H1 (cell line): ENCODE measurements around the gene NCOA1. TPM values are rescaled to one million over a fixed set of nuclear protein-coding genes. Genes with fewer than 3 reads are reported as not detected.

Source experiments
- CTCF ChIA-PET: fragments of 300-600 bp; sonication (Branson Sonifier 250); formaldehyde crosslinking; loops from one replicate; lab custom pipeline; 2021; ENCODE audit not compliant: partially characterized antibody; lab: Charles Lee
- POLR2A ChIA-PET: fragments of 300-600 bp; sonication (Branson Sonifier 250); formaldehyde crosslinking; loops from one replicate; lab custom pipeline; 2021; ENCODE audit warnings: inconsistent platforms; ENCODE audit not compliant: partially characterized antibody; lab: Charles Lee
- DNase-seq, 2 experiments: peaks; one replicate each; pipeline versions ENCODE4 v3.0.0 to v3.0.0-alpha.2; 2010 to 2022; ENCODE audit warnings: low spot score in 2 of 2, low read depth in 1 of 2, mixed read lengths in 1 of 2
- FAIRE-seq: peaks from 2 replicates; lab custom pipeline; 2011; peaks lifted over from hg19 to GRCh38; lab: Jason Lieb, UNC
- H2AFZ ChIP-seq: 2 replicates; pipeline ENCODE4 v1.8.1; 2012; ENCODE audit warnings: low read length, inconsistent platforms
- H2AK5ac ChIP-seq: 2 replicates; pipeline ENCODE4 v1.6.1; 2013; ENCODE audit warnings: low read depth, low read length
- H2BK120ac ChIP-seq: replicated peaks from 2 replicates; pipeline ENCODE3; 2013; ENCODE audit warnings: low read depth, low read length, inconsistent platforms
- H2BK12ac ChIP-seq: 2 replicates; pipeline ENCODE4 v1.6.1; 2013; ENCODE audit warnings: low read depth, low read length
- H2BK15ac ChIP-seq: 2 replicates; pipeline ENCODE4 v1.6.1; 2013; ENCODE audit warnings: low read length
- H2BK20ac ChIP-seq: 2 replicates; pipeline ENCODE4 v1.6.1; 2013; ENCODE audit warnings: low read length
- H2BK5ac ChIP-seq: 2 replicates; pipeline ENCODE4 v1.6.1; 2013; ENCODE audit warnings: low read depth, low read length
- H3K14ac ChIP-seq: 2 replicates; pipeline ENCODE4 v1.6.1; 2013; ENCODE audit warnings: inconsistent platforms; ENCODE audit not compliant: insufficient read length
- H3K18ac ChIP-seq: 2 replicates; pipeline ENCODE4 v1.6.1; 2013; ENCODE audit warnings: low read length; ENCODE audit errors: extremely low read depth
- H3K23ac ChIP-seq: 2 replicates; pipeline ENCODE4 v1.6.1; 2013; ENCODE audit warnings: inconsistent platforms; ENCODE audit not compliant: insufficient read length
- H3K23me2 ChIP-seq: 2 replicates; pipeline ENCODE4 v1.6.1; 2013; ENCODE audit warnings: low read depth, low read length
- H3K27ac ChIP-seq: 2 replicates; pipeline ENCODE4 v1.6.1; 2011; ENCODE audit warnings: low read depth, low read length, inconsistent platforms
- H3K27me3 ChIP-seq, 4 experiments: replicated peaks in 1 of 4; 1 replicate in 1 of 4; 2 replicates in 3 of 4; pipeline versions ENCODE4 v1.6.1 to v1.8.1; 2011 to 2013; ENCODE audit warnings: low read length in 3 of 4, mild to moderate bottlenecking in 3 of 4, inconsistent platforms in 2 of 4, mixed read lengths in 2 of 4, moderate library complexity in 1 of 4; ENCODE audit not compliant: control insufficient read depth in 3 of 4, insufficient read depth in 3 of 4; ENCODE audit errors: extremely low read depth in 1 of 4
- H3K36me3 ChIP-seq, 4 experiments: 2 replicates each; pipeline versions ENCODE4 v1.6.1 to v1.8.1; 2011 to 2013; ENCODE audit warnings: mild to moderate bottlenecking in 4 of 4, low read length in 3 of 4, moderate library complexity in 2 of 4, control low read depth in 1 of 4, inconsistent platforms in 1 of 4; ENCODE audit not compliant: insufficient read depth in 4 of 4, control insufficient read depth in 2 of 4
- H3K4ac ChIP-seq: replicated peaks from 2 replicates; pipeline ENCODE3; 2013; ENCODE audit warnings: low read length, low read depth, mixed read lengths, inconsistent platforms; ENCODE audit not compliant: insufficient read length
- H3K4me1 ChIP-seq, 4 experiments: replicated peaks in 1 of 4; 1 replicate in 1 of 4; 2 replicates in 3 of 4; pipeline versions ENCODE4 v1.6.1 to v1.8.1; 2011 to 2013; ENCODE audit warnings: low read length in 3 of 4, inconsistent platforms in 2 of 4, mixed read lengths in 1 of 4; ENCODE audit not compliant: insufficient read depth in 4 of 4, control insufficient read depth in 3 of 4
- H3K4me2 ChIP-seq, 2 experiments: 2 replicates each; pipeline versions ENCODE4 v1.6.1 to v1.8.1; 2011 to 2013; ENCODE audit warnings: low read depth in 2 of 2, low read length in 2 of 2, control low read depth in 1 of 2, inconsistent platforms in 1 of 2, mild to moderate bottlenecking in 1 of 2; ENCODE audit not compliant: insufficient read depth in 1 of 2
- H3K4me3 ChIP-seq, 4 experiments: fragments of 200-600, 300-600 bp in 1 of 4; sonication (generic), shearing (Covaris generic), sonication (Bioruptor Twin) in 1 of 4; 2 replicates each; pipeline versions ENCODE4 v1.5.1 to v1.8.1; 2011 to 2016; ENCODE audit warnings: low read length in 4 of 4, low read depth in 3 of 4, control low read depth in 2 of 4, inconsistent platforms in 2 of 4, mild to moderate bottlenecking in 2 of 4, mixed read lengths in 1 of 4, moderate library complexity in 1 of 4; ENCODE audit not compliant: insufficient read depth in 2 of 4; ENCODE audit errors: extremely low read depth in 1 of 4
- H3K56ac ChIP-seq: replicated peaks from 2 replicates; pipeline ENCODE3; 2013; ENCODE audit warnings: low read depth, mild to moderate bottlenecking, mixed read lengths, low read length, inconsistent platforms; ENCODE audit not compliant: insufficient read length
- H3K79me1 ChIP-seq: 2 replicates; pipeline ENCODE4 v1.6.1; 2013; ENCODE audit warnings: low read depth, low read length, control low read depth
- H3K79me2 ChIP-seq, 2 experiments: 2 replicates each; pipeline versions ENCODE4 v1.6.1 to v1.8.1; 2012 to 2013; ENCODE audit warnings: low read length in 2 of 2, mild to moderate bottlenecking in 2 of 2, inconsistent platforms in 1 of 2; ENCODE audit not compliant: insufficient read depth in 2 of 2, control insufficient read depth in 1 of 2
- H3K9ac ChIP-seq, 4 experiments: replicated peaks in 1 of 4; 1 replicate in 1 of 4; 2 replicates in 3 of 4; pipeline versions ENCODE4 v1.6.1 to v1.8.1; 2011 to 2013; ENCODE audit warnings: low read depth in 3 of 4, low read length in 3 of 4, control low read depth in 2 of 4, mild to moderate bottlenecking in 2 of 4, moderate library complexity in 2 of 4, inconsistent platforms in 1 of 4; ENCODE audit errors: extremely low read depth in 1 of 4
- H3K9me3 ChIP-seq, 2 experiments: 2 replicates each; pipeline versions ENCODE4 v1.6.1 to v1.8.1; 2012 to 2013; ENCODE audit warnings: mild to moderate bottlenecking in 2 of 2, moderate library complexity in 2 of 2, control low read depth in 1 of 2, inconsistent platforms in 1 of 2, low read depth in 1 of 2, low read length in 1 of 2, mixed read lengths in 1 of 2; ENCODE audit not compliant: insufficient read depth in 2 of 2
- H4K20me1 ChIP-seq, 2 experiments: replicated peaks in 1 of 2; 2 replicates each; pipeline versions ENCODE3 to v1.8.1; 2011 to 2013; ENCODE audit warnings: inconsistent platforms in 2 of 2, low read length in 2 of 2, mild to moderate bottlenecking in 1 of 2; ENCODE audit not compliant: insufficient read depth in 2 of 2, control insufficient read depth in 1 of 2
- H4K5ac ChIP-seq: 2 replicates; pipeline ENCODE4 v1.6.1; 2013; ENCODE audit warnings: low read length, low read depth, mixed read lengths, inconsistent platforms; ENCODE audit not compliant: insufficient read length
- H4K8ac ChIP-seq: 2 replicates; pipeline ENCODE4 v1.8.0; 2013; ENCODE audit warnings: mild to moderate bottlenecking, moderate library complexity, low read length, inconsistent platforms; ENCODE audit not compliant: insufficient read depth; ENCODE audit errors: extremely low read depth
- H4K91ac ChIP-seq: replicated peaks from 2 replicates; pipeline ENCODE3; 2013; ENCODE audit warnings: low read length, mixed read lengths, inconsistent platforms; ENCODE audit not compliant: insufficient read length
- BCL11A ChIP-seq, 2 experiments: IDR thresholded peaks; one replicate each; pipeline ENCODE4 v1.6.1; 2011; ENCODE audit warnings: low read depth in 2 of 2, low read length in 2 of 2, mild to moderate bottlenecking in 2 of 2
- CBX5 ChIP-seq: fragments of 300-800, 300-1000 bp; sonication (generic); IDR thresholded peaks from 2 replicates; pipeline ENCODE4 v1.7.1; 2016; ENCODE audit warnings: antibody characterized with exemption, low read length, low read depth
- JUND ChIP-seq: IDR thresholded peaks from 2 replicates; pipeline ENCODE4 v1.6.1; 2011; ENCODE audit warnings: mild to moderate bottlenecking, improper control_type of control experiment, low read length
- KDM1A ChIP-seq: fragments of 200-600, 300-600 bp; sonication (generic); IDR thresholded peaks from 2 replicates; pipeline ENCODE4 v1.7.1; 2016; ENCODE audit warnings: mild to moderate bottlenecking, low read length, borderline replicate concordance
- KDM4A ChIP-seq: IDR thresholded peaks from one replicate; pipeline ENCODE4 v1.7.1; 2012; ENCODE audit warnings: low read depth, mild to moderate bottlenecking, moderate library complexity, low read length, inconsistent platforms; ENCODE audit not compliant: severe bottlenecking
- NRF1 ChIP-seq: IDR thresholded peaks from 2 replicates; pipeline ENCODE4 v1.6.1; 2011; ENCODE audit warnings: mild to moderate bottlenecking, low read depth, low read length, improper control_type of control experiment
- SIRT6 ChIP-seq: IDR thresholded peaks from one replicate; pipeline ENCODE4 v1.7.1; 2012; ENCODE audit warnings: low read length, inconsistent platforms
- SP1 ChIP-seq: IDR thresholded peaks from 2 replicates; pipeline ENCODE4 v1.6.1; 2011; ENCODE audit warnings: low read depth, low read length
- TAF1 ChIP-seq: IDR thresholded peaks from 2 replicates; pipeline ENCODE4 v1.6.1; 2011; ENCODE audit warnings: mild to moderate bottlenecking, low read depth, low read length
- TBP ChIP-seq: IDR thresholded peaks from 2 replicates; pipeline ENCODE4 v1.6.1; 2011; ENCODE audit warnings: low read depth, low read length, improper control_type of control experiment
- WGBS, 2 experiments: shearing (Covaris generic) in 1 of 2; methylation state at CpG; one replicate each; pipeline versions ENCODE4 v1.1.6 to v1.1.7; 2013 to 2015; ENCODE audit warnings: low lambda C conversion rate in 2 of 2, mixed read lengths in 2 of 2, inconsistent platforms in 1 of 2, low coverage in 1 of 2, missing lambda C conversion rate in 1 of 2; ENCODE audit not compliant: insufficient replicate concordance in 2 of 2, insufficient coverage in 1 of 2, insufficient read length in 1 of 2; ENCODE audit errors: extremely low coverage in 1 of 2, missing lambda C conversion rate in 1 of 2; 5-methylcytosine and 5-hydroxymethylcytosine counted together
- polyA plus RNA-seq, 7 experiments: library from polyadenylated mRNA; depleted of rRNA in 3 of 7; stranded (reverse) in 5 of 7; unstranded in 2 of 7; fragments of >200 nt in 5 of 7; fragments of 200-250 nt in 2 of 7; gene quantifications; 1 replicate in 5 of 7; 2 replicates in 1 of 7; 4 replicates in 1 of 7; pipeline versions ENCODE4 v1.2.1 to v1.2.3, GENCODE V29; 2011 to 2013; ENCODE audit warnings: missing spikeins in 2 of 7, mixed read lengths in 2 of 7
- total RNA-seq: library from RNA; stranded (reverse); fragmentation: NEBNext Ultra II Directional; extraction: Animal tissue kit (Norgen Biotek cat#: 25700); gene quantifications from 2 replicates; pipeline ENCODE4 v1.2.1, GENCODE V29; 2021
- TF ChIP-seq, protein P1 (sequence below): IDR thresholded peaks from 2 replicates; pipeline ENCODE4 v1.6.1; 2011; ENCODE audit warnings: low read length, improper control_type of control experiment

The NCOA1 gene
- total and polyA plus RNA-seq, 2 of the 8 experiments (the other 6 are each of a cell fraction or from before 2014, with no cell fraction given): 12.8 to 17.9 TPM

- Histone ChIP-seq H3K4me3 (no peak overlapping the region), H3K23me2 (no peaks in the 10 kb centered on the region), H3K36me3 (0 out of 8 replicates have a peak, but pooled peaks cover 0 to 3% (median 0%) of the 10 kb centered on the region in 4 experiments), H3K4ac (no peak overlapping the region), H2BK12ac (no peak overlapping the region), H2AK5ac (no peak overlapping the region), H3K56ac (no peak overlapping the region), H4K8ac (no peak overlapping the region), H3K4me1 (peaks cover 0 to 5% (median 2%) of the 10 kb centered on the region in 4 experiments; a peak in 3 of 7 replicates), H2BK120ac (no peak overlapping the region), H3K4me2 (no peak overlapping the region), H3K79me1 (no peaks in the 10 kb centered on the region), H4K20me1 (no peaks in the 10 kb centered on the region), H3K27me3 (no peaks in the 10 kb centered on the region), H3K18ac (no peak overlapping the region), H2BK15ac (no peak overlapping the region), H4K91ac (no peak overlapping the region), H4K5ac (no peak overlapping the region), H3K9me3 (no peaks in the 10 kb centered on the region), H3K27ac (no peak overlapping the region), H2AFZ (no peak overlapping the region), H3K9ac (no peak overlapping the region), H3K23ac (no peak overlapping the region), H2BK5ac (no peak overlapping the region), H3K14ac (no peak overlapping the region), H2BK20ac (no peak overlapping the region), H3K79me2 (no peaks in the 10 kb centered on the region)
- FAIRE-seq: no peak
- ChIA-PET POLR2A (interaction anchor here (0.8 to 1.4 kb wide), 3 partner anchors 8 to 35 kb away, joined by 3 read pairs; no protein-coding TSS in a partner anchor), CTCF (interaction anchor here (0.9 kb wide), 1 partner anchor 25 kb away, joined by 3 read pairs; no protein-coding TSS in a partner anchor)
- no peak for TF ChIP-seq SIRT6
- TF ChIP-seq CBX5: no peak
- TF ChIP-seq NRF1: no peak
- no peak for TF ChIP-seq KDM4A
- TF ChIP-seq KDM1A: no peak
- no peak for TF ChIP-seq JUND
- no peak for TF ChIP-seq TAF1
- no peak for TF ChIP-seq TBP
- TF ChIP-seq, protein P1, sequence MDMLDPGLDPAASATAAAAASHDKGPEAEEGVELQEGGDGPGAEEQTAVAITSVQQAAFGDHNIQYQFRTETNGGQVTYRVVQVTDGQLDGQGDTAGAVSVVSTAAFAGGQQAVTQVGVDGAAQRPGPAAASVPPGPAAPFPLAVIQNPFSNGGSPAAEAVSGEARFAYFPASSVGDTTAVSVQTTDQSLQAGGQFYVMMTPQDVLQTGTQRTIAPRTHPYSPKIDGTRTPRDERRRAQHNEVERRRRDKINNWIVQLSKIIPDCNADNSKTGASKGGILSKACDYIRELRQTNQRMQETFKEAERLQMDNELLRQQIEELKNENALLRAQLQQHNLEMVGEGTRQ: no peak
- no peak for TF ChIP-seq BCL11A (IDR thresholded peaks at IDR 0.05; ENCODE audit: low read depth in 2 of 2, low read length in 2 of 2)
- TF ChIP-seq SP1: no peak
- DNase-seq: no peak
- 82 to 100% methylated on average over 1 to 2 of the region's 2 CpGs for whole genome bisulfite sequencing, 2 experiments
Observed at GRCh38 chr2:24787532-24787931, 296.5 kb downstream of the NCOA1 start.
